Fibroblast of the aortic adventitia (primary cell): ENCODE results near the gene C2orf15. TPM values are rescaled to one million over a fixed set of nuclear protein-coding genes. Genes with fewer than 3 reads are reported as not detected.
"Not testable (repeated sequence)": the region's sequence is repeated elsewhere in the genome, so short reads cannot be mapped to it uniquely, and the experiment has no call there.

Experiments used
- DNase-seq: peaks from one replicate; pipeline ENCODE4 v3.0.0-alpha.2; 2010; ENCODE audit warnings: low read depth
- H3K4me3 ChIP-seq: 2 replicates; pipeline ENCODE4 v1.5.1; 2011; ENCODE audit warnings: low read depth, mild to moderate bottlenecking, control low read depth, low read length, moderate library complexity
- CTCF ChIP-seq: IDR thresholded peaks from 2 replicates; pipeline ENCODE4 v1.5.1; 2011; ENCODE audit warnings: mild to moderate bottlenecking, low read length, control low read depth, inconsistent platforms; ENCODE audit not compliant: insufficient read depth
- total RNA-seq: library from RNA; depleted of rRNA; stranded (reverse); fragments of >200 nt; gene quantifications from 2 replicates; pipeline ENCODE4 v1.2.3, GENCODE V29; 2012; ENCODE audit warnings: low replicate concordance

C2orf15 gene
- total RNA-seq, 1 donor = not detected

DNA sequence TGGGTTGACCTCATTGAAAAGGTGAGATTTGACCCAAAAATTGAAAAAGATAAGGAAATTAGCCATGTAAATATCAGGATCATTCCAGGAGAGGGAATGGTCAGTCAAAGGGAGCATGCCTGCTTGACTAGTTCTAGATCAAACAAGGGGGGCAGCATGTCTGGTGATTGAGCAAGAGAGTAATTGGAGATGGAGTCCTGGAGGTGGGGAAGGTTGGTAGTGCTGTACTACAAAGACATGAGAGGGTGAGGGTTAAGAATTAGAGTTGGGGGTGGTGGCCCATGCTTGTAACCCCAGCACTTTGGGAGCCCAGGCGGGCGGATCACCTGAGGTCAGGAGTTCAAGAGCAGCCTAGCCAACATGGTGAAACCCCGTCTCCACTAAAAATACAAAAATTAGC lies 41.5 kb downstream of the C2orf15 start:
- no peak for TF ChIP-seq CTCF
- no peak overlapping the region for H3K4me3 ChIP-seq
- DNase-seq = no peak

DNA sequence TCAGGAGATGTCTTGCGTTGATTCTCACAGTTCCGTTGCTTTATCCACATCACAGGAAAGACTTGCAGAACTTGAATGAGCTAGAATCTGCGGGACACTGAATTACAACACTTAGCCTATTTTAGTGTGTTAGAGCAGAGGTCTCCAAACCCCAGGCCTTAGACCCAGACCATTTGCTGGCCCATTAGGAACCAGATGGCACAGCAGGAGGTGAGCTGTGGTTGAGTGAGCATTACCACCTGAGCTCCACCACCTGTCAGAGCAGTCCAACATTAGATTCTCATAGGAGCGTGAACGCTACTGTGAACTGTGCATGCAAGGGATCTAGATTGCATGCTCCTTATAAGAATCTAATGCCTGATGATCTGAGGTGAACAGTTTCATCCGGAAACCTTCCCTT lies 43.3 kb downstream of the C2orf15 start:
- no peak overlapping the region for H3K4me3 ChIP-seq
- no peak for DNase-seq
- TF ChIP-seq CTCF = no peak

DNA sequence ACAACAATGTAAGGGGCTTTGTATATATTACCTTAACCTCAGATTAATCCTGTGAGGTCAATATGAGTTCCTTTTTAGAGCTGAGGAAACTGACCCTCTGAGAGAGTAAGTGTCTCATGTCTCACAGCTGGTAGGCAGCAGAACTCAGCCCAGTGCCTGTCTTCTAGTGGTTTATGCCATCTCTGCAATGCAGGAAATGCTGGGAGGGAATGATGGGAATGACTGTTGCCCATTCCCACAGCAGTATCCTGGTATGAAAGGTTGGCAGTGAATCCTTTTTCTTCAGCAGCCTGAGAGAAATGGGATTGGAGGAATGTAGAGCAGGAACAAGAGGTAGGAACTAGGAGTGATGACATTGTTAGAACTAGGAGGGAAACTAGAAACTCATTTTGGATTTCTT lies 45.5 kb downstream of the C2orf15 start:
- DNase-seq = no peak
- TF ChIP-seq CTCF = no peak
- H3K4me3 ChIP-seq = no peak overlapping the region

- H3K4me3 ChIP-seq = no peak overlapping the region
- TF ChIP-seq CTCF = no peak
- DNase-seq = no peak
Measured at GRCh38 chr2:99188357-99188756, 46.9 kb downstream of the C2orf15 start.

- H3K4me3 ChIP-seq = no peak overlapping the region
- DNase-seq = no peak
- no peak for TF ChIP-seq CTCF
Measured at GRCh38 chr2:99190548-99190947, 49.0 kb downstream of the C2orf15 start.

DNA sequence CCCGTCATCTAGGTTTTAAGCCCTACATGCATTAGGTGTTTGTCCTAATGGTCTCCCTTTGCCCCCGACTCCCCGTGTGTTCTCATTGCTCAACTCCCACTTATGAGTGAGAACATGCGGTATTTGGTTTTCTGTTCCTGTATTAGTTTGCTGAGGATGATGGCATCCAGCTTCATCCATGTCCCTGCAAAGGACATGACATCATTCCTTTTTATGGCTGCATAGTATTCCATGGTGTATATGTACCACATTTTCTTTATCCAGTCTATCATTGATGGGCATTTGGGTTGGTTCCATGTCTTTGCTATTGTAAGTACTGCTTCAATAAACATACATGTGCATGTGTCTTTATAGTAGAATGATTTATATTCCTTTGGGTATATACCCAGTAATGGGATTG lies 50.9 kb downstream of the C2orf15 start:
- not testable (repeated sequence) for DNase-seq, H3K4me3 ChIP-seq

- DNase-seq = no peak
- TF ChIP-seq CTCF = no peak
- no peak overlapping the region for H3K4me3 ChIP-seq
Measured at GRCh38 chr2:99198103-99198841, 56.8 kb downstream of the C2orf15 start.
